GM12878 (cell line): ENCODE data around the gene EGFR. TPM values are rescaled to one million over a fixed set of nuclear protein-coding genes. Genes with fewer than 3 reads are reported as not detected.

Experiments used
- ATAC-seq: fragments of 200-7000 bp; cut with Tn5 transposase; 3 replicates; pipeline ENCODE4 v1.9.1; 2020; ENCODE audit warnings: mild to moderate bottlenecking, moderate library complexity
- BruUV-seq: library from RNA; stranded (reverse); fragments of 400-500 nt; replicated peaks from 2 replicates; lab custom pipeline; 2021; lab: Mats Ljungman, UMichigan
- CTCF ChIA-PET: fragments of 300-600 bp; sonication (Branson Sonifier 250); formaldehyde crosslinking; extraction: SDS; loops from one replicate; lab custom pipeline; 2021; ENCODE audit warnings: inconsistent platforms; lab: Yijun Ruan, JAX
- POLR2A ChIA-PET: fragments of 350-600 bp; formaldehyde crosslinking; extraction: SDS; loops from one replicate; lab custom pipeline; 2021; ENCODE audit warnings: inconsistent platforms; lab: Charles Lee
- RAD21 ChIA-PET: fragments of 300-600 bp; sonication (Branson Sonifier 250); formaldehyde crosslinking; loops from one replicate; lab custom pipeline; 2023; ENCODE audit warnings: antibody characterized with exemption; ENCODE audit not compliant: unreplicated experiment; lab: Charles Lee
- SMC1A ChIA-PET: fragments of 300-600 bp; sonication (Branson Sonifier 250); formaldehyde crosslinking; loops from one replicate; lab custom pipeline; 2023; ENCODE audit not compliant: unreplicated experiment, uncharacterized antibody; lab: Charles Lee
- DNase-seq: peaks from one replicate; pipeline ENCODE4 v3.0.0-alpha.2; 2011; ENCODE audit warnings: low read depth, low spot score
- FAIRE-seq: peaks from 3 replicates; lab custom pipeline; 2011; peaks lifted over from hg19 to GRCh38; lab: Jason Lieb, UNC
- H2AFZ ChIP-seq: 2 replicates; pipeline ENCODE4 v1.6.0; 2011; ENCODE audit warnings: low read depth, low read length, control low read depth; ENCODE audit not compliant: control insufficient read depth
- H3K27ac ChIP-seq: 2 replicates; pipeline ENCODE4 v1.5.1; 2011; ENCODE audit warnings: control low read depth; ENCODE audit not compliant: control insufficient read depth, insufficient read depth
- H3K27me3 ChIP-seq, 2 experiments: replicated peaks in 1 of 2; 2 replicates each; pipeline versions ENCODE4 v1.6.0 to v1.6.1; 2011; ENCODE audit warnings: low read length in 1 of 2; ENCODE audit not compliant: control insufficient read depth in 2 of 2, insufficient read depth in 2 of 2
- H3K36me3 ChIP-seq, 2 experiments: 2 replicates each; pipeline ENCODE4 v1.5.1; 2011; ENCODE audit warnings: low read length in 1 of 2; ENCODE audit not compliant: control insufficient read depth in 2 of 2, insufficient read depth in 2 of 2
- H3K4me1 ChIP-seq: 2 replicates; pipeline ENCODE4 v1.6.1; 2011; ENCODE audit warnings: mild to moderate bottlenecking, low read length, moderate library complexity, mixed read lengths; ENCODE audit not compliant: control insufficient read depth, insufficient read depth
- H3K4me2 ChIP-seq: 2 replicates; pipeline ENCODE4 v1.6.0; 2011; ENCODE audit warnings: control low read depth; ENCODE audit not compliant: control insufficient read depth, insufficient read depth
- H3K4me3 ChIP-seq: fragments of 200-600 bp; sonication (generic); 2 replicates; pipeline ENCODE4 v1.5.1; 2016
- H3K79me2 ChIP-seq: 2 replicates; pipeline ENCODE4 v1.6.0; 2011; ENCODE audit warnings: low read length; ENCODE audit not compliant: control insufficient read depth, insufficient read depth
- H3K9ac ChIP-seq: 2 replicates; pipeline ENCODE4 v1.8.0; 2011; ENCODE audit warnings: low read length, control low read depth, mixed read lengths; ENCODE audit not compliant: control insufficient read depth, insufficient read depth
- H3K9me3 ChIP-seq: replicated peaks from 3 replicates; pipeline ENCODE4 v1.5.1; 2011; ENCODE audit warnings: mild to moderate bottlenecking, low read length; ENCODE audit not compliant: control insufficient read depth, insufficient read depth
- H4K20me1 ChIP-seq: 2 replicates; pipeline ENCODE4 v1.6.0; 2011; ENCODE audit not compliant: control insufficient read depth, insufficient read depth
- BACH1 ChIP-seq: fragments of 450-650 bp; IDR thresholded peaks from 2 replicates; pipeline ENCODE4 v1.6.1; 2017; ENCODE audit warnings: mild to moderate bottlenecking, borderline replicate concordance
- BCL3 ChIP-seq: IDR thresholded peaks from 2 replicates; pipeline ENCODE4 v1.6.1; 2011; ENCODE audit warnings: borderline replicate concordance, low read depth, mild to moderate bottlenecking, moderate library complexity, low read length; ENCODE audit not compliant: insufficient read depth, poor library complexity, severe bottlenecking
- CHD4 ChIP-seq: fragments of 200-600 bp; sonication (generic); IDR thresholded peaks from 2 replicates; pipeline ENCODE4 v1.6.1; 2016; ENCODE audit warnings: mild to moderate bottlenecking
- MEF2A ChIP-seq: IDR thresholded peaks from 2 replicates; pipeline ENCODE4 v1.6.1; 2011; ENCODE audit warnings: low read depth, mild to moderate bottlenecking, low read length, moderate library complexity; ENCODE audit not compliant: insufficient read depth
- SMAD5 ChIP-seq: IDR thresholded peaks from 2 replicates; pipeline ENCODE4 v1.6.1; 2016; ENCODE audit warnings: antibody characterized with exemption, low read depth
- SMC3 ChIP-seq: IDR thresholded peaks from 2 replicates; pipeline ENCODE4 v1.6.1; 2011; ENCODE audit warnings: low read length, improper control_type of control experiment, borderline replicate concordance
- SPI1 ChIP-seq: IDR thresholded peaks from 2 replicates; pipeline ENCODE4 v1.6.1; 2011; ENCODE audit warnings: low read depth, mild to moderate bottlenecking, low read length, moderate library complexity, borderline replicate concordance; ENCODE audit not compliant: insufficient read depth
- ZBED1 ChIP-seq: IDR thresholded peaks from 2 replicates; pipeline ENCODE4 v1.6.1; 2016; ENCODE audit warnings: borderline replicate concordance
- ZNF687 ChIP-seq: fragments of 450-650 bp; IDR thresholded peaks from 2 replicates; pipeline ENCODE4 v1.6.1; 2017; ENCODE audit warnings: mild to moderate bottlenecking, moderate library complexity
- WGBS: methylation state at CpG from one replicate; pipeline ENCODE4 v1.1.6; 2016; ENCODE audit warnings: low lambda C conversion rate; ENCODE audit not compliant: insufficient replicate concordance, insufficient coverage; ENCODE audit errors: missing lambda C conversion rate; 5-methylcytosine and 5-hydroxymethylcytosine counted together
- in situ Hi-C: fragments of 300-500 bp; cut with MboI; formaldehyde crosslinking; loops from 9 replicates; pipeline ENCODE4 v1.14.3; 2018; ENCODE audit warnings: mixed read lengths
- intact Hi-C: fragments of 100-400 bp; cut with micrococcal nuclease; formaldehyde crosslinking; loops from one replicate; pipeline ENCODE4 v1.14.2; 2022; ENCODE audit not compliant: unreplicated experiment
- polyA plus RNA-seq, 11 experiments: library from polyadenylated mRNA; depleted of rRNA in 4 of 11; unstranded in 6 of 11; stranded (reverse) in 5 of 11; fragments of >200 nt; fragmentation: Nextera tagmentation in 4 of 11; fragmentation: Illumina TruSeq in 1 of 11; extraction: Ambion mirVana in 4 of 11; extraction: Trizol in 1 of 11; gene quantifications; 1 replicate in 1 of 11; 2 replicates in 10 of 11; pipeline versions ENCODE4 v1.2.1 to v1.2.3, GENCODE V29; 2011 to 2016; ENCODE audit warnings: inconsistent platforms in 2 of 11, missing spikeins in 2 of 11, low read depth in 1 of 11
- total RNA-seq, 4 experiments: library from RNA; depleted of rRNA in 3 of 4; stranded (reverse); fragments of >200 nt in 3 of 4; fragmentation: Illumina TruSeq in 1 of 4; extraction: Trizol in 1 of 4; gene quantifications; 2 replicates each; pipeline versions ENCODE4 v1.2.1 to v1.2.3, GENCODE V29; 2013 to 2021
- TF ChIP-seq, protein P1 (sequence below): fragments of 450-650 bp; formaldehyde crosslinking; IDR thresholded peaks from 2 replicates; pipeline ENCODE4 v1.5.0; 2022; ENCODE audit warnings: mild to moderate bottlenecking, missing genetic modification characterization
- TF ChIP-seq, protein P2 (sequence below): fragments of 450-650 bp; conservative IDR thresholded peaks from 2 replicates; pipeline ENCODE4 v1.6.1; 2017; ENCODE audit warnings: mild to moderate bottlenecking, moderate library complexity

Gene EGFR
- total and polyA plus RNA-seq, 10 of the 15 experiments (the other 5 are each of a cell fraction or from before 2014, with no cell fraction given): 0.01 to 0.31 TPM; not detected in 8

DNA sequence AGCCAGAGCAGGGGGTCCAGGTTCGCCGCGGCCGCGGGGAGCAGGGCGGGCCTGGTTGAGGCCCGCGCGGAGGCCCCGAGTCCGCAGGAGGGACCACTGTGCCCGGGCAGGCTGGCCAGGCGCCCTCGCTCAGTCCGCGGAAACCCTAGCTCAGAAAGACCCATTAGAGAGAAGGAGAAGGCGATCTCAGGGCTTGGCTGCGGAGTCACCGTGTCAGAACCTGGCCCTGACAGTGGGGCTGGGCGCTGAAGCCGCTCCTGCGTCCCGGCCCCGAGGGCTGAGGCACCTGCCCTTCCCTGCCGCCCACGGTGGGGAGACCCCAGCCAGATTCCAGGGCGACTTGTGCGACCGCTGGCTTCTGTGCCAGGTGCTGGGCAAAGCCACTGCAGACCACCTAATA, 14.2 kb upstream of the EGFR start:
- BruUV-seq: no TSS peak
- TF ChIP-seq MEF2A: no peak
- TF ChIP-seq SPI1: no peak
- TF ChIP-seq SMAD5: no peak
- TF ChIP-seq BCL3: no peak
- TF ChIP-seq SMC3: no peak
- no peak for TF ChIP-seq ZBED1
- TF ChIP-seq, protein P1, sequence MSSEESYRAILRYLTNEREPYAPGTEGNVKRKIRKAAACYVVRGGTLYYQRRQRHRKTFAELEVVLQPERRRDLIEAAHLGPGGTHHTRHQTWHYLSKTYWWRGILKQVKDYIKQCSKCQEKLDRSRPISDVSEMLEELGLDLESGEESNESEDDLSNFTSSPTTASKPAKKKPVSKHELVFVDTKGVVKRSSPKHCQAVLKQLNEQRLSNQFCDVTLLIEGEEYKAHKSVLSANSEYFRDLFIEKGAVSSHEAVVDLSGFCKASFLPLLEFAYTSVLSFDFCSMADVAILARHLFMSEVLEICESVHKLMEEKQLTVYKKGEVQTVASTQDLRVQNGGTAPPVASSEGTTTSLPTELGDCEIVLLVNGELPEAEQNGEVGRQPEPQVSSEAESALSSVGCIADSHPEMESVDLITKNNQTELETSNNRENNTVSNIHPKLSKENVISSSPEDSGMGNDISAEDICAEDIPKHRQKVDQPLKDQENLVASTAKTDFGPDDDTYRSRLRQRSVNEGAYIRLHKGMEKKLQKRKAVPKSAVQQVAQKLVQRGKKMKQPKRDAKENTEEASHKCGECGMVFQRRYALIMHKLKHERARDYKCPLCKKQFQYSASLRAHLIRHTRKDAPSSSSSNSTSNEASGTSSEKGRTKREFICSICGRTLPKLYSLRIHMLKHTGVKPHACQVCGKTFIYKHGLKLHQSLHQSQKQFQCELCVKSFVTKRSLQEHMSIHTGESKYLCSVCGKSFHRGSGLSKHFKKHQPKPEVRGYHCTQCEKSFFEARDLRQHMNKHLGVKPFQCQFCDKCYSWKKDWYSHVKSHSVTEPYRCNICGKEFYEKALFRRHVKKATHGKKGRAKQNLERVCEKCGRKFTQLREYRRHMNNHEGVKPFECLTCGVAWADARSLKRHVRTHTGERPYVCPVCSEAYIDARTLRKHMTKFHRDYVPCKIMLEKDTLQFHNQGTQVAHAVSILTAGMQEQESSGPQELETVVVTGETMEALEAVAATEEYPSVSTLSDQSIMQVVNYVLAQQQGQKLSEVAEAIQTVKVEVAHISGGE (CRISPR knock-in tag): no peak
- no peak for TF ChIP-seq CHD4
- no peak for TF ChIP-seq ZNF687
- TF ChIP-seq, protein P2, sequence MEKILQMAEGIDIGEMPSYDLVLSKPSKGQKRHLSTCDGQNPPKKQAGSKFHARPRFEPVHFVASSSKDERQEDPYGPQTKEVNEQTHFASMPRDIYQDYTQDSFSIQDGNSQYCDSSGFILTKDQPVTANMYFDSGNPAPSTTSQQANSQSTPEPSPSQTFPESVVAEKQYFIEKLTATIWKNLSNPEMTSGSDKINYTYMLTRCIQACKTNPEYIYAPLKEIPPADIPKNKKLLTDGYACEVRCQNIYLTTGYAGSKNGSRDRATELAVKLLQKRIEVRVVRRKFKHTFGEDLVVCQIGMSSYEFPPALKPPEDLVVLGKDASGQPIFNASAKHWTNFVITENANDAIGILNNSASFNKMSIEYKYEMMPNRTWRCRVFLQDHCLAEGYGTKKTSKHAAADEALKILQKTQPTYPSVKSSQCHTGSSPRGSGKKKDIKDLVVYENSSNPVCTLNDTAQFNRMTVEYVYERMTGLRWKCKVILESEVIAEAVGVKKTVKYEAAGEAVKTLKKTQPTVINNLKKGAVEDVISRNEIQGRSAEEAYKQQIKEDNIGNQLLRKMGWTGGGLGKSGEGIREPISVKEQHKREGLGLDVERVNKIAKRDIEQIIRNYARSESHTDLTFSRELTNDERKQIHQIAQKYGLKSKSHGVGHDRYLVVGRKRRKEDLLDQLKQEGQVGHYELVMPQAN: no peak
- no peak for TF ChIP-seq BACH1

More for the DNA sequence above, 14.2 kb upstream of the EGFR start:
- no peak overlapping the region for H3K4me2 ChIP-seq
- no peak overlapping the region for H3K27ac ChIP-seq
- SMC1A ChIA-PET: no interaction called here
- peaks cover 0 to 4% of the 10 kb centered on the region in 2 experiments; a peak in 2 of 4 replicates for H3K27me3 ChIP-seq
- intact Hi-C loops (no loop called here), in situ Hi-C loops (no loop called here)
- POLR2A ChIA-PET: no interaction called here
- H3K9me3 ChIP-seq: no peaks in the 10 kb centered on the region
- H3K36me3 ChIP-seq: no peaks in the 10 kb centered on the region
- CTCF ChIA-PET: no interaction called here
- H2AFZ ChIP-seq: no peak overlapping the region
- DNase-seq (no peak), FAIRE-seq (no peak), ATAC-seq (no peak)
- no peaks in the 10 kb centered on the region for H4K20me1 ChIP-seq
- no peaks in the 10 kb centered on the region for H3K79me2 ChIP-seq
- no peak overlapping the region for H3K9ac ChIP-seq
- H3K4me1 ChIP-seq: no peaks in the 10 kb centered on the region
- RAD21 ChIA-PET: no interaction called here
- no peak overlapping the region for H3K4me3 ChIP-seq
- WGBS: 66% methylated on average over 29 of the region's 29 CpGs
